Body of pancreas (tissue), 4 donors: ENCODE data around the gene RERG. TPM values are rescaled to one million over a fixed set of nuclear protein-coding genes. Genes with fewer than 3 reads are reported as not detected.
A peak's percentile ranks its signal among the peaks of the same experiment; 100 is the strongest.

Source experiments
- ATAC-seq: fragments of 150-250 bp; one replicate; pipeline ENCODE4 v1.9.1; 2016
- DNase-seq, 4 donors: peaks; one replicate each; pipeline ENCODE4 v3.0.0-alpha.2; 2019
- H3K27ac ChIP-seq, 4 donors: fragments of 200-600 bp; sonication (generic); 1 replicate in 3 of 4; 2 replicates in 1 of 4; pipeline versions ENCODE4 v1.5.1 to v1.6.1; 2016 to 2019; ENCODE audit warnings: mild to moderate bottlenecking in 1 of 4, mixed read lengths in 1 of 4, moderate library complexity in 1 of 4
- H3K27me3 ChIP-seq, 2 donors: fragments of 200-600 bp; sonication (generic); one replicate each; pipeline ENCODE4 v1.6.0; 2016; ENCODE audit warnings: mild to moderate bottlenecking in 1 of 2
- H3K36me3 ChIP-seq, 2 donors: fragments of 200-600 bp; sonication (generic); replicated peaks in 1 of 2; 2 replicates each; pipeline ENCODE4 v1.5.1; 2016; ENCODE audit warnings: low read depth in 2 of 2; ENCODE audit not compliant: insufficient read depth in 1 of 2
- H3K4me1 ChIP-seq: fragments of 200-600 bp; sonication (generic); one replicate; pipeline ENCODE4 v1.6.0; 2016
- H3K4me3 ChIP-seq, 2 donors: fragments of 200-600 bp; sonication (generic); 1 replicate in 1 of 2; 2 replicates in 1 of 2; pipeline ENCODE4 v1.5.1; 2016 to 2019
- H3K9me3 ChIP-seq, 3 donors: fragments of 200-600 bp; sonication (generic); 1 replicate in 2 of 3; 2 replicates in 1 of 3; pipeline ENCODE4 v1.5.1; 2016
- POLR2A ChIP-seq, 3 donors: fragments of 450-650 bp; IDR thresholded peaks; one replicate each; pipeline ENCODE4 v1.6.1; 2016; ENCODE audit warnings: antibody characterized with exemption in 3 of 3, mild to moderate bottlenecking in 2 of 3
- WGBS, 2 donors: methylation state at CpG; one replicate each; pipeline ENCODE4 v1.1.5; 2017; 5-methylcytosine and 5-hydroxymethylcytosine counted together
- intact Hi-C: fragments of 100-400 bp; cut with DNase I; formaldehyde crosslinking; loops from one replicate; pipeline ENCODE4 v1.15.1; 2023
- total RNA-seq, 2 donors: library from RNA; depleted of rRNA; stranded (reverse); fragments of >200 nt; gene quantifications; one replicate each; pipeline ENCODE4 v1.1.0, GENCODE V29; 2016
- TF ChIP-seq, protein P1 (sequence below), 7 experiments: fragments of 450-650 bp in 4 of 7; fragments of 200-600 bp in 3 of 7; sonication (generic) in 3 of 7; IDR thresholded peaks; one replicate each; pipeline ENCODE4 v1.5.1; 2016 to 2019; ENCODE audit warnings: antibody characterized with exemption in 7 of 7

The RERG gene
- total RNA-seq, 2 donors from 2014 or later: 10.9 to 13.8 TPM

DNA sequence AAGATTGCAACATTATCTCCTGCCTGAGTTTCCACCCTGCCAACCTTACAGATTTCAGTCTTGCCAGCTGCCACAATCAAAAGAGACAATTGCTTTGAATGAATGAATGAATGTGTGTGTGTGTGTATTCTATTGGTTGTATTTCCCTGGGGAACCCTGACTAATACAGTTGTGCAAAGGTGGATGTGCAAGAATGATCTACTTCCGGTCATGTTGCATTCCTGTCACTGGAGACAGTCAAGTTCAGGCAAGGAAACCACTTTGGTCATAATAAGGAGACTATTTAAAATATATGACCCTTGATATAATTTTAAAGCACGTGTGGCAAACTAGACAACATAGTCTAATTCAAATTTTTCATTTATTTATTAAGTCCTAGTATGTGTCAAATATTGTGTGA, 13.1 kb downstream of the RERG start:
- intact Hi-C loops: no loop called here
- ATAC-seq: no peak

DNA sequence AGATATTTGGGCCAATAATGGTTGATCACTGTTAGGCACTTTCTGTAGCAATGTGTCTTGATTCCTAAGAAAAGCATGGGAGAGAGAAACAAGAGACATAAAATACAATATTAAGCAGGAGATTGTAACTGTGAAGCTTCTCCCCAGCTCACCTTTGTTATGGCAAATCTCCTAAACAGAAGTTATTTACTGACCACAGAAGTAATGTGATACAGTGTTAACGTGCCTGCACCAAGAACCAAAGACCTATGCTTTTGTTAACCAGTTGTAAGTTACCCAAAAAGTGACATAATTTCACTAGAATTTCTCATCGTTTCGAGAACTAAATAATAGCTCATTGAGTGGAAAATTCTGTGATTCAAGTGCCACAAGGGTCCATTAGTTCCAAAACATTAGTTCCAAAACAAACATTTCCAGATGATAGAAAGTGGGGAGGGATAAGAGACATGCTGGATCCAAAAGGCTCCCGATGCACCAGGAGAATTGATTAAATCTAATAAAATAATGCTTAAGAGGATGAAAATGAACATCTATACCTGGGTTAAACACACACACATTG, 14.3 kb downstream of the RERG start:
- ATAC-seq (no peak), DNase-seq (no peak)
- Histone ChIP-seq H3K36me3 (no peaks in the 10 kb centered on the region), H3K27me3 (no peaks in the 10 kb centered on the region), H3K27ac (peak overlapping the region in 2 of 4 donors; percentile 4 to 22), H3K9me3 (no peaks in the 10 kb centered on the region), H3K4me1 (no peaks in the 10 kb centered on the region), H3K4me3 (no peak overlapping the region)
- TF ChIP-seq, protein P1, sequence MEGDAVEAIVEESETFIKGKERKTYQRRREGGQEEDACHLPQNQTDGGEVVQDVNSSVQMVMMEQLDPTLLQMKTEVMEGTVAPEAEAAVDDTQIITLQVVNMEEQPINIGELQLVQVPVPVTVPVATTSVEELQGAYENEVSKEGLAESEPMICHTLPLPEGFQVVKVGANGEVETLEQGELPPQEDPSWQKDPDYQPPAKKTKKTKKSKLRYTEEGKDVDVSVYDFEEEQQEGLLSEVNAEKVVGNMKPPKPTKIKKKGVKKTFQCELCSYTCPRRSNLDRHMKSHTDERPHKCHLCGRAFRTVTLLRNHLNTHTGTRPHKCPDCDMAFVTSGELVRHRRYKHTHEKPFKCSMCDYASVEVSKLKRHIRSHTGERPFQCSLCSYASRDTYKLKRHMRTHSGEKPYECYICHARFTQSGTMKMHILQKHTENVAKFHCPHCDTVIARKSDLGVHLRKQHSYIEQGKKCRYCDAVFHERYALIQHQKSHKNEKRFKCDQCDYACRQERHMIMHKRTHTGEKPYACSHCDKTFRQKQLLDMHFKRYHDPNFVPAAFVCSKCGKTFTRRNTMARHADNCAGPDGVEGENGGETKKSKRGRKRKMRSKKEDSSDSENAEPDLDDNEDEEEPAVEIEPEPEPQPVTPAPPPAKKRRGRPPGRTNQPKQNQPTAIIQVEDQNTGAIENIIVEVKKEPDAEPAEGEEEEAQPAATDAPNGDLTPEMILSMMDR (IDR thresholded peaks at IDR 0.05): no peak
- no peak for TF ChIP-seq POLR2A (IDR thresholded peaks at IDR 0.05)
- WGBS, 2 donors: 59 to 65% methylated on average over 4 of the region's 4 CpGs
- intact Hi-C loops: no loop called here

More for the DNA sequence above, 13.1 kb downstream of the RERG start:
- DNase-seq: no peak
- Histone ChIP-seq H3K4me3 (no peak overlapping the region), H3K4me1 (no peaks in the 10 kb centered on the region), H3K27me3 (no peaks in the 10 kb centered on the region), H3K36me3 (no peaks in the 10 kb centered on the region), H3K9me3 (no peaks in the 10 kb centered on the region), H3K27ac (no peak overlapping the region)
- TF ChIP-seq, protein P1 (IDR thresholded peaks at IDR 0.05): peak in 1 of 7 experiments; percentile 19
- TF ChIP-seq POLR2A (IDR thresholded peaks at IDR 0.05): no peak
- WGBS, 2 donors: 79 to 83% methylated on average over 2 of the region's 2 CpGs

DNA sequence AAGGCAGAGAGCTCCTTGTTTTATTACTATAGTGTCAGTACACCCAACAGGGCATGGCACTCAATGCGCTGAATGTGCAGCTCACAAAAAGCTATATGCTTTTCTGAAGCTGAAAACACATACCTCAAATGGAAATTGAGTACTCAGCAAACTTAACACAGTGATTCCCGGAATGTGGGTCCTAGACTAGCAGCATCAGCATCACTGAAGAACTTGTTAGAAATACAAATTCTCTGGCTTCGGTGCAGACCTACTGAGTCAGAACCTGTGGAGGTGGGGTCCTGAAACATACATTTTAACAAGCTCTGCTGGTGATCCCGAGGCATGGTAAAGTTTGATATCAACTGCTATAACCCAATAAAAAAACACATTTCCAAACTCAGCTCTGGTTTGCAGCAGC, 14.9 kb downstream of the RERG start:
- Histone ChIP-seq H3K27ac (peak overlapping the region in 2 of 4 donors; percentile 4 to 22), H3K27me3 (no peaks in the 10 kb centered on the region), H3K36me3 (no peaks in the 10 kb centered on the region), H3K4me3 (no peak overlapping the region), H3K4me1 (no peaks in the 10 kb centered on the region), H3K9me3 (no peaks in the 10 kb centered on the region)
- no peak for TF ChIP-seq POLR2A (IDR thresholded peaks at IDR 0.05)
- TF ChIP-seq, protein P1 (IDR thresholded peaks at IDR 0.05): no peak
- ATAC-seq (no peak), DNase-seq (no peak)
- 64 to 70% methylated on average over 4 of the region's 4 CpGs for WGBS, 2 donors
- intact Hi-C loops: no loop called here

DNA sequence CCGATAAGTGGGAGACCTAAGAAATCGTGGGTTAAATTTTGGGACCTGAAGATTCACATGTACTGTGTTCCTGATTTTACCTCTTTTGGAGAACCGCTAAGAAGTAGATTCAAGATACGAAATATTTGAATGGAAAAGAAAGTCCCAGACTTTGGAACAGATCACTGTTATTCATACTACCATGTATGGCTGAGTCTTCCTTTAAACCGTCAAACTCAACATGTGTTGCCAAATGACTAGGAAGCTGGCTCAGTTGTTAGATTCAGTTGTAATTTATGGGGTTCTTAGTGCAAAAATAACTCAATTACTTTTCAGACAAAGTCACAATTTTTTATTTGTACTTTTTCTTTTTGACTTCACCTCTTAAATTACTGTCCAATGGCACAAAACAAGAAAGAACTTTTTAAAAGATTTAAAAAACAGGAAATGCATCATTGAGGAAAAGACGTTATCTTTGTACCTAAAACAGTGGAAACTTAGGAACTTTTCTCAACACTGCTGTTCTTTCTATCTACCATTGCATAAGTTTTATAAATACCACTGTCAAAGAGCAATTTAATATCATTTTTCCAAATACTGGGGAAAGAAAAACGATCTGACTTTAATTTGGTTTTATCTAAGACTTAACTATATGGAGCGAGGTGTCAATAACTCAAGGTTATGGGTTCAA, 15.7 kb downstream of the RERG start:
- no peak for TF ChIP-seq POLR2A (IDR thresholded peaks at IDR 0.05)
- TF ChIP-seq, protein P1 (IDR thresholded peaks at IDR 0.05): no peak
- Histone ChIP-seq H3K27ac (peak overlapping the region in 2 of 4 donors; percentile 11 to 22), H3K27me3 (no peaks in the 10 kb centered on the region), H3K4me3 (no peak overlapping the region), H3K9me3 (no peaks in the 10 kb centered on the region), H3K4me1 (no peaks in the 10 kb centered on the region), H3K36me3 (no peaks in the 10 kb centered on the region)
- DNase-seq (no peak), ATAC-seq (peak; percentile 53)
- 68% methylated on average over 8 of the region's 8 CpGs for WGBS, 2 donors
- intact Hi-C loops: no loop called here

DNA sequence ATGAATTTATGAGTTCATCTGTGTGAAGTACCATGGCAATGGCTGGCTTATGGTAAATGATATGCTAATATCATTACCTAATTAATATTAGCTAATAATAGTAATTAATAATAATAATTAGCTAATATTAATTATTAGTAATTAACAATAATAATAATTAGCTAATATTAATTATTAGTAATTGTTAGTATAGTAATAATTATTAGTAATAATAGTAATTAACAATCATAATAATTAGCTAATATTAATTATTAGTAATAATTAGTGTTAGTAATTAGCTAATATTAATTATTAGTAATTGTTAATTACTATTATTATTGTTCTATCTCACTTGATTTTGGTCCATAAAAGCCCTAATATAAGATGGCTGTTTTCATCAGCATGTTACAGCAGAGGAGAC, 19.8 kb downstream of the RERG start:
- no peak overlapping the region for H3K27ac ChIP-seq
- H3K27me3 ChIP-seq: no peaks in the 10 kb centered on the region
- H3K9me3 ChIP-seq: no peaks in the 10 kb centered on the region
- intact Hi-C loops: no loop called here
- H3K4me1 ChIP-seq: no peaks in the 10 kb centered on the region
- H3K4me3 ChIP-seq: no peak overlapping the region
- TF ChIP-seq POLR2A (IDR thresholded peaks at IDR 0.05): no peak
- TF ChIP-seq, protein P1 (IDR thresholded peaks at IDR 0.05): no peak
- no peak for ATAC-seq
- no peaks in the 10 kb centered on the region for H3K36me3 ChIP-seq
- no peak for DNase-seq
